A673 (cell line): Measurements from ENCODE around the gene PDE4B.

Experiments
- EZH2 ChIP-seq: fragments of 200-600 bp; sonication (generic); IDR thresholded peaks from 2 replicates; pipeline ENCODE4 v1.6.1; 2017; ENCODE audit warnings: borderline replicate concordance, low read depth, mild to moderate bottlenecking, mixed read lengths, antibody characterized with exemption, low read length; ENCODE audit not compliant: poor library complexity, severe bottlenecking
- TF ChIP-seq, protein P1 (sequence below): fragments of 300-800, 200-600 bp; sonication (generic); conservative IDR thresholded peaks from 2 replicates; pipeline ENCODE4 v1.5.1; 2017; ENCODE audit warnings: low read depth, mild to moderate bottlenecking, antibody characterized with exemption, low read length, moderate library complexity, mixed read lengths

DNA sequence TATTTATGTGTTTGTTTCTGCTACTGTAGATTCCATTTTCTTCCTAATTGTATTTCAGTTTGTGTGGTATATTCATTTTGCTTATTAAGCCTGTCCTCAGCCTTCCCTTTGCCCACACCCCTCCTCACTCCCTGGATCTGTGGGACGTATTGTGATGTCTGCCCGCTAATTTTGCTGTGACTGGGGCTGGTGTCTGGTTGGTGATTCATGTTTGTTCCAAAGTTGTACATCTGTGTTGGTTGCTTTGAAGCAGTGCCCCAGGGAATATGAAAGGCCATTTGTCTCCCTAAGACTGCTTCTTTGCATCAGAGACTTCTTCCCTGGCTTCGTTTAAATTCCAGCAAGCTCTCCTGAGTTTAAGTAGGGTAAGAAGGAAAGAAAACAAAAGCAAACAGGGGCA, 451.7 kb downstream of the PDE4B start:
- TF ChIP-seq, protein P1, sequence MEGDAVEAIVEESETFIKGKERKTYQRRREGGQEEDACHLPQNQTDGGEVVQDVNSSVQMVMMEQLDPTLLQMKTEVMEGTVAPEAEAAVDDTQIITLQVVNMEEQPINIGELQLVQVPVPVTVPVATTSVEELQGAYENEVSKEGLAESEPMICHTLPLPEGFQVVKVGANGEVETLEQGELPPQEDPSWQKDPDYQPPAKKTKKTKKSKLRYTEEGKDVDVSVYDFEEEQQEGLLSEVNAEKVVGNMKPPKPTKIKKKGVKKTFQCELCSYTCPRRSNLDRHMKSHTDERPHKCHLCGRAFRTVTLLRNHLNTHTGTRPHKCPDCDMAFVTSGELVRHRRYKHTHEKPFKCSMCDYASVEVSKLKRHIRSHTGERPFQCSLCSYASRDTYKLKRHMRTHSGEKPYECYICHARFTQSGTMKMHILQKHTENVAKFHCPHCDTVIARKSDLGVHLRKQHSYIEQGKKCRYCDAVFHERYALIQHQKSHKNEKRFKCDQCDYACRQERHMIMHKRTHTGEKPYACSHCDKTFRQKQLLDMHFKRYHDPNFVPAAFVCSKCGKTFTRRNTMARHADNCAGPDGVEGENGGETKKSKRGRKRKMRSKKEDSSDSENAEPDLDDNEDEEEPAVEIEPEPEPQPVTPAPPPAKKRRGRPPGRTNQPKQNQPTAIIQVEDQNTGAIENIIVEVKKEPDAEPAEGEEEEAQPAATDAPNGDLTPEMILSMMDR = no peak
- TF ChIP-seq EZH2 = no peak
